Loucy (cell line): ENCODE data around the gene SNX4.

Experiments
- H2AFZ ChIP-seq: fragments of 200-600 bp; sonication (generic); 2 replicates; pipeline ENCODE4 v1.6.0; 2016; ENCODE audit warnings: antibody characterized with exemption, mild to moderate bottlenecking, low read length, moderate library complexity
- H3F3A ChIP-seq: fragments of 200-600 bp; 2 replicates; pipeline ENCODE4 v1.6.0; 2016; ENCODE audit warnings: antibody characterized with exemption, low read depth, mild to moderate bottlenecking
- H3K27me3 ChIP-seq: fragments of 200-600 bp; sonication (generic); 2 replicates; pipeline ENCODE4 v1.6.1; 2014; ENCODE audit warnings: low read length, mild to moderate bottlenecking; ENCODE audit not compliant: insufficient read depth, poor library complexity, severe bottlenecking
- H3K36me3 ChIP-seq: fragments of 200-600 bp; sonication (generic); 2 replicates; pipeline ENCODE4 v1.6.1; 2016; ENCODE audit warnings: low read length; ENCODE audit not compliant: insufficient read depth
- H3K4me1 ChIP-seq: fragments of 200-600 bp; sonication (generic); 2 replicates; pipeline ENCODE4 v1.5.1; 2014; ENCODE audit warnings: low read length, mild to moderate bottlenecking; ENCODE audit not compliant: insufficient read depth, poor library complexity, severe bottlenecking
- H3K4me2 ChIP-seq: fragments of 200-600 bp; sonication (generic); 2 replicates; pipeline ENCODE4 v1.6.0; 2014; ENCODE audit warnings: antibody characterized with exemption, low read length, low read depth, mild to moderate bottlenecking; ENCODE audit not compliant: poor library complexity, severe bottlenecking
- H3K4me3 ChIP-seq: fragments of 200-600 bp; sonication (generic); 2 replicates; pipeline ENCODE4 v1.5.1; 2014; ENCODE audit warnings: low read length, mild to moderate bottlenecking, mixed read lengths; ENCODE audit not compliant: poor library complexity, severe bottlenecking
- H3K79me2 ChIP-seq: fragments of 200-600 bp; sonication (generic); 2 replicates; pipeline ENCODE4 v1.6.1; 2014; ENCODE audit warnings: low read length; ENCODE audit not compliant: insufficient read depth
- H3K9ac ChIP-seq: fragments of 200-600 bp; sonication (generic); 2 replicates; pipeline ENCODE4 v1.6.0; 2014; ENCODE audit warnings: mild to moderate bottlenecking, low read depth, low read length, moderate library complexity; ENCODE audit not compliant: poor library complexity, severe bottlenecking
- H3K9me2 ChIP-seq: fragments of 200-600 bp; sonication (generic); replicated peaks from 2 replicates; pipeline ENCODE4 v1.6.1; 2016; ENCODE audit warnings: low read depth, low read length, mixed read lengths
- H3K9me3 ChIP-seq: fragments of 200-600 bp; sonication (generic); 2 replicates; pipeline ENCODE4 v1.6.1; 2014; ENCODE audit warnings: mild to moderate bottlenecking, antibody characterized with exemption, low read length, low read depth; ENCODE audit not compliant: insufficient read depth
- H4K20me1 ChIP-seq: fragments of 200-600 bp; sonication (generic); 2 replicates; pipeline ENCODE4 v1.6.0; 2014; ENCODE audit warnings: antibody characterized with exemption, low read length, mild to moderate bottlenecking; ENCODE audit not compliant: insufficient read depth, poor library complexity, severe bottlenecking
- CTCF ChIP-seq: fragments of 200-600 bp; sonication (generic); conservative IDR thresholded peaks from 2 replicates; pipeline ENCODE4 v1.5.1; 2014; ENCODE audit warnings: mild to moderate bottlenecking, antibody characterized with exemption, low read length
- EZH2phosphoT487 ChIP-seq: fragments of 200-600 bp; IDR thresholded peaks from 2 replicates; pipeline ENCODE4 v1.6.1; 2018; ENCODE audit warnings: antibody characterized with exemption, mild to moderate bottlenecking, moderate library complexity, borderline replicate concordance

Gene SNX4

DNA sequence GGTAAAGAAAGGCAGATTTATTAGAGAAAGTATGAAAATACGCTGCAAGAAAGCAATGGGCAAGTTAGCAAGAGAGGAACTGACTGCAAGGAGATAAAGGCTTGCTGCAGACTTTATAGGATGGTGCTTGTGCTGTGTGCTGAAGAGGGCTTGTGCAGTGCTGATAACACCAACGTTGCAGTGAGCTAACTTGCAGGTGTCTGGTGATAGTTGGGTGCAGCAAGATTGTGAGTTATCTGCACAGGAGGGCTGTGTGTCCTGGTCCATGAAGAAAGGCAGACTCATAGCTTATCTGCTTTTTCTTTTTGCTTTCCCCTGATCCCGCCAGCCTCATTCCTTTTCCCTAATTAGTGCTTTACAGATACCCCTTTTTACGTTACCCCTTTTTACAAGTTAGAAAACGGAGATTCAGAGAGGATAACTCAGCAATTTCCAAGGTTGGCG is 86.9 kb downstream of the SNX4 start:
- H3K79me2 ChIP-seq: no peaks in the 10 kb centered on the region
- H3F3A ChIP-seq: no peaks in the 10 kb centered on the region
- no peak for TF ChIP-seq EZH2phosphoT487
- TF ChIP-seq CTCF: no peak
- H2AFZ ChIP-seq: no peak overlapping the region
- no peaks in the 10 kb centered on the region for H3K36me3 ChIP-seq
- no peak overlapping the region for H3K4me3 ChIP-seq
- H3K9me2 ChIP-seq: no peaks in the 10 kb centered on the region
- no peaks in the 10 kb centered on the region for H3K27me3 ChIP-seq
- no peaks in the 10 kb centered on the region for H3K9me3 ChIP-seq
- no peaks in the 10 kb centered on the region for H4K20me1 ChIP-seq
- H3K4me2 ChIP-seq: no peak overlapping the region
- H3K9ac ChIP-seq: no peak overlapping the region
- H3K4me1 ChIP-seq: no peaks in the 10 kb centered on the region

DNA sequence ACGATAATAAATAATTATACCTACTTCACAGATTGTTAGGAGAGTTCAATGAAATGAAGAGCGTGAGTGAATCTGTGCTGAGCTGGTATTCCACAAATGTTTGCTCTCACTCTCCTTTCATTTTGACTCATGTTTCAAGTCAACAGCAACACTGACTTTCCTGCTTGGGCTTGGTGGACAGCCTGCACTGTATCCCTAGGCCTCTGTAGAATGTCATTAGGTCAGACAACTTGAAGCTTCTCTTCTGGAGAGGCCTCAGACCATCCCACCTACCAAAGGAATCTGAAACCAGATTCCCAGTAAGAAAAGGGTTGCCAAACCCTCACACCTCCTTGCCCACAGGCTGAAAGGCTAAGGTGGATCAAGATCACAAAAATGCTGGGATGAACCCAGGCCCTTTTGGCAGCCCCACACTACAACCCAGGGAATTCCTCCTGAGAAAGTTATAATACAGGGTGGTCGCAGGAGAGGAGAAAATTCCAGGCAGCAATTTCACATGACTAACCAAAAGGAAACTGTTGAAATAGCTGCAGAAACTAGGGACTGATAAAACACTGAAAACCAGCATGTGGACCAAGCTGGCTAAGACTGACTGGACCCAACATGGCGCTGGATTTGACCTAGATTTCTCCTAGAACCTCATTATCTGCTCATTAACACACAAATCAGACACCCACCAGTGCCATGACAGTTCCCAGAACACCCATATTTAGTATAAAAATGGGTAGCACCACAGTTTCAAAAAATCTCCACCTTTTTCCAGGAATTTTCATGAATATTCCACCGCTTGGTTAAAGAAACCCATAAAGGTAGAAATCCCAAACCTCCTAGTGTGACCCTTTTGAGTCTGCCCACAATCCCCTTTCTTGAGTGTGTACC is 87.9 kb downstream of the SNX4 start:
- Histone ChIP-seq H3K36me3 (no peaks in the 10 kb centered on the region), H3K9ac (no peak overlapping the region), H2AFZ (no peak overlapping the region), H3K79me2 (no peaks in the 10 kb centered on the region), H3K4me2 (no peak overlapping the region), H3F3A (no peaks in the 10 kb centered on the region), H3K4me3 (no peak overlapping the region), H3K4me1 (no peaks in the 10 kb centered on the region), H3K27me3 (no peaks in the 10 kb centered on the region), H3K9me3 (no peaks in the 10 kb centered on the region), H3K9me2 (no peaks in the 10 kb centered on the region), H4K20me1 (no peaks in the 10 kb centered on the region)
- no peak for TF ChIP-seq CTCF
- TF ChIP-seq EZH2phosphoT487: no peak

GRCh38 chr3:125431391-125431790 is 88.6 kb downstream of the SNX4 start:
- Histone ChIP-seq H3K4me1 (no peaks in the 10 kb centered on the region), H3K9me2 (no peaks in the 10 kb centered on the region), H4K20me1 (no peaks in the 10 kb centered on the region), H3K4me3 (no peak overlapping the region), H3K79me2 (no peaks in the 10 kb centered on the region), H3K9ac (no peak overlapping the region), H3K36me3 (no peaks in the 10 kb centered on the region), H3F3A (no peaks in the 10 kb centered on the region), H3K4me2 (no peak overlapping the region), H3K27me3 (no peaks in the 10 kb centered on the region), H3K9me3 (no peaks in the 10 kb centered on the region), H2AFZ (no peak overlapping the region)
- TF ChIP-seq CTCF: no peak
